GM12878 (cell line): ENCODE measurements around the gene WDR64. TPM values are rescaled to one million over a fixed set of nuclear protein-coding genes. Genes with fewer than 3 reads are reported as not detected.

ENCODE experiments used
- ATAC-seq: fragments of 200-7000 bp; cut with Tn5 transposase; 3 replicates; pipeline ENCODE4 v1.9.1; 2020; ENCODE audit warnings: mild to moderate bottlenecking, moderate library complexity
- BruUV-seq: library from RNA; stranded (reverse); fragments of 400-500 nt; replicated peaks from 2 replicates; lab custom pipeline; 2021; lab: Mats Ljungman, UMichigan
- CTCF ChIA-PET: fragments of 300-600 bp; sonication (Branson Sonifier 250); formaldehyde crosslinking; extraction: SDS; loops from one replicate; lab custom pipeline; 2021; ENCODE audit warnings: inconsistent platforms; lab: Yijun Ruan, JAX
- POLR2A ChIA-PET: fragments of 350-600 bp; formaldehyde crosslinking; extraction: SDS; loops from one replicate; lab custom pipeline; 2021; ENCODE audit warnings: inconsistent platforms; lab: Charles Lee
- RAD21 ChIA-PET: fragments of 300-600 bp; sonication (Branson Sonifier 250); formaldehyde crosslinking; loops from one replicate; lab custom pipeline; 2023; ENCODE audit warnings: antibody characterized with exemption; ENCODE audit not compliant: unreplicated experiment; lab: Charles Lee
- SMC1A ChIA-PET: fragments of 300-600 bp; sonication (Branson Sonifier 250); formaldehyde crosslinking; loops from one replicate; lab custom pipeline; 2023; ENCODE audit not compliant: unreplicated experiment, uncharacterized antibody; lab: Charles Lee
- DNase-seq: peaks from one replicate; pipeline ENCODE4 v3.0.0-alpha.2; 2011; ENCODE audit warnings: low read depth, low spot score
- FAIRE-seq: peaks from 3 replicates; lab custom pipeline; 2011; peaks lifted over from hg19 to GRCh38; lab: Jason Lieb, UNC
- H2AFZ ChIP-seq: 2 replicates; pipeline ENCODE4 v1.6.0; 2011; ENCODE audit warnings: low read depth, low read length, control low read depth; ENCODE audit not compliant: control insufficient read depth
- H3K27ac ChIP-seq: 2 replicates; pipeline ENCODE4 v1.5.1; 2011; ENCODE audit warnings: control low read depth; ENCODE audit not compliant: control insufficient read depth, insufficient read depth
- H3K27me3 ChIP-seq, 2 experiments: replicated peaks in 1 of 2; 2 replicates each; pipeline versions ENCODE4 v1.6.0 to v1.6.1; 2011; ENCODE audit warnings: low read length in 1 of 2; ENCODE audit not compliant: control insufficient read depth in 2 of 2, insufficient read depth in 2 of 2
- H3K36me3 ChIP-seq, 2 experiments: 2 replicates each; pipeline ENCODE4 v1.5.1; 2011; ENCODE audit warnings: low read length in 1 of 2; ENCODE audit not compliant: control insufficient read depth in 2 of 2, insufficient read depth in 2 of 2
- H3K4me1 ChIP-seq: 2 replicates; pipeline ENCODE4 v1.6.1; 2011; ENCODE audit warnings: mild to moderate bottlenecking, low read length, moderate library complexity, mixed read lengths; ENCODE audit not compliant: control insufficient read depth, insufficient read depth
- H3K4me2 ChIP-seq: 2 replicates; pipeline ENCODE4 v1.6.0; 2011; ENCODE audit warnings: control low read depth; ENCODE audit not compliant: control insufficient read depth, insufficient read depth
- H3K4me3 ChIP-seq: fragments of 200-600 bp; sonication (generic); 2 replicates; pipeline ENCODE4 v1.5.1; 2016
- H3K79me2 ChIP-seq: 2 replicates; pipeline ENCODE4 v1.6.0; 2011; ENCODE audit warnings: low read length; ENCODE audit not compliant: control insufficient read depth, insufficient read depth
- H3K9ac ChIP-seq: 2 replicates; pipeline ENCODE4 v1.8.0; 2011; ENCODE audit warnings: low read length, control low read depth, mixed read lengths; ENCODE audit not compliant: control insufficient read depth, insufficient read depth
- H3K9me3 ChIP-seq: replicated peaks from 3 replicates; pipeline ENCODE4 v1.5.1; 2011; ENCODE audit warnings: mild to moderate bottlenecking, low read length; ENCODE audit not compliant: control insufficient read depth, insufficient read depth
- H4K20me1 ChIP-seq: 2 replicates; pipeline ENCODE4 v1.6.0; 2011; ENCODE audit not compliant: control insufficient read depth, insufficient read depth
- ETV6 ChIP-seq, 2 experiments: fragments of 450-650 bp in 1 of 2; IDR thresholded peaks in 1 of 2; conservative IDR thresholded peaks in 1 of 2; 2 replicates each; pipeline ENCODE4 v1.6.1; 2014; ENCODE audit warnings: antibody characterized with exemption in 1 of 2, borderline replicate concordance in 1 of 2, low read depth in 1 of 2, mild to moderate bottlenecking in 1 of 2, moderate library complexity in 1 of 2
- MYB ChIP-seq: fragments of 150-350 bp; IDR thresholded peaks from 2 replicates; pipeline ENCODE4 v1.6.1; 2014; ENCODE audit warnings: mild to moderate bottlenecking, low read depth, low read length, borderline replicate concordance
- NFYA ChIP-seq: IDR thresholded peaks from 2 replicates; pipeline ENCODE4 v1.6.1; 2011; ENCODE audit warnings: low read depth, mild to moderate bottlenecking, low read length, improper control_type of control experiment, borderline replicate concordance
- NRF1 ChIP-seq: conservative IDR thresholded peaks from 2 replicates; pipeline ENCODE4 v1.6.1; 2011; ENCODE audit warnings: mild to moderate bottlenecking, low read depth, low read length, improper control_type of control experiment
- RB1 ChIP-seq: fragments of 450-650 bp; formaldehyde crosslinking; IDR thresholded peaks from 2 replicates; pipeline ENCODE4 v1.6.1; 2017; ENCODE audit warnings: mild to moderate bottlenecking, borderline replicate concordance
- SPI1 ChIP-seq: IDR thresholded peaks from 2 replicates; pipeline ENCODE4 v1.6.1; 2011; ENCODE audit warnings: low read depth, mild to moderate bottlenecking, low read length, moderate library complexity, borderline replicate concordance; ENCODE audit not compliant: insufficient read depth
- TARDBP ChIP-seq: IDR thresholded peaks from 2 replicates; pipeline ENCODE4 v1.6.1; 2016; ENCODE audit warnings: borderline replicate concordance
- WGBS: methylation state at CpG from one replicate; pipeline ENCODE4 v1.1.6; 2016; ENCODE audit warnings: low lambda C conversion rate; ENCODE audit not compliant: insufficient replicate concordance, insufficient coverage; ENCODE audit errors: missing lambda C conversion rate; 5-methylcytosine and 5-hydroxymethylcytosine counted together
- in situ Hi-C: fragments of 300-500 bp; cut with MboI; formaldehyde crosslinking; loops from 9 replicates; pipeline ENCODE4 v1.14.3; 2018; ENCODE audit warnings: mixed read lengths
- intact Hi-C: fragments of 100-400 bp; cut with micrococcal nuclease; formaldehyde crosslinking; loops from one replicate; pipeline ENCODE4 v1.14.2; 2022; ENCODE audit not compliant: unreplicated experiment
- polyA plus RNA-seq, 11 experiments: library from polyadenylated mRNA; depleted of rRNA in 4 of 11; unstranded in 6 of 11; stranded (reverse) in 5 of 11; fragments of >200 nt; fragmentation: Nextera tagmentation in 4 of 11; fragmentation: Illumina TruSeq in 1 of 11; extraction: Ambion mirVana in 4 of 11; extraction: Trizol in 1 of 11; gene quantifications; 1 replicate in 1 of 11; 2 replicates in 10 of 11; pipeline versions ENCODE4 v1.2.1 to v1.2.3, GENCODE V29; 2011 to 2016; ENCODE audit warnings: inconsistent platforms in 2 of 11, missing spikeins in 2 of 11, low read depth in 1 of 11
- total RNA-seq, 4 experiments: library from RNA; depleted of rRNA in 3 of 4; stranded (reverse); fragments of >200 nt in 3 of 4; fragmentation: Illumina TruSeq in 1 of 4; extraction: Trizol in 1 of 4; gene quantifications; 2 replicates each; pipeline versions ENCODE4 v1.2.1 to v1.2.3, GENCODE V29; 2013 to 2021
- TF ChIP-seq, protein P1 (sequence below): IDR thresholded peaks from 2 replicates; pipeline ENCODE4 v1.6.1; 2011; ENCODE audit warnings: borderline replicate concordance, low read depth, mild to moderate bottlenecking, moderate library complexity, mixed read lengths, low read length; ENCODE audit not compliant: insufficient read depth; ENCODE audit errors: extremely low read length

WDR64 gene
- total and polyA plus RNA-seq, 10 of the 15 experiments (the other 5 are each of a cell fraction or from before 2014, with no cell fraction given), result 0.01 TPM; not detected in 9

GRCh38 chr1:241715956-241716355 is 63.9 kb downstream of the WDR64 start:
- no peaks in the 10 kb centered on the region for H4K20me1 ChIP-seq
- ChIA-PET POLR2A (interaction anchor here (0.6 kb wide), 1 partner anchor 14 kb away, joined by 3 read pairs; no protein-coding TSS in a partner anchor), CTCF (no interaction called here), SMC1A (interaction anchor here (1.5 kb wide), 1 partner anchor 10 kb away, joined by 5 read pairs; no protein-coding TSS in a partner anchor), RAD21 (no interaction called here)
- in situ Hi-C loops (no loop called here), intact Hi-C loops (no loop called here)
- no peaks in the 10 kb centered on the region for H3K36me3 ChIP-seq
- no peak overlapping the region for H3K9ac ChIP-seq
- no peak overlapping the region for H3K27ac ChIP-seq
- no peaks in the 10 kb centered on the region for H3K4me1 ChIP-seq
- no peak for DNase-seq
- no peak for FAIRE-seq
- no peak for ATAC-seq
- H3K4me2 ChIP-seq, result no peak overlapping the region
- no peaks in the 10 kb centered on the region for H3K79me2 ChIP-seq
- no peak for TF ChIP-seq MYB
- WGBS, result 61% methylated on average over 4 of the region's 4 CpGs
- H3K27me3 ChIP-seq, result no peaks in the 10 kb centered on the region
- no peak overlapping the region for H2AFZ ChIP-seq
- BruUV-seq, result no TSS peak
- no peaks in the 10 kb centered on the region for H3K9me3 ChIP-seq
- no peak overlapping the region for H3K4me3 ChIP-seq

- FAIRE-seq (no peak), DNase-seq (no peak), ATAC-seq (no peak)
- RAD21 ChIA-PET, result no interaction called here
- intact Hi-C loops (no loop called here), in situ Hi-C loops (no loop called here)
- WGBS, result 18% methylated on average over 6 of the region's 6 CpGs
- Histone ChIP-seq H3K9me3 (no peaks in the 10 kb centered on the region), H4K20me1 (no peaks in the 10 kb centered on the region), H3K4me3 (no peak overlapping the region), H3K9ac (no peak overlapping the region), H3K4me2 (no peak overlapping the region), H2AFZ (no peak overlapping the region), H3K4me1 (no peaks in the 10 kb centered on the region), H3K27me3 (no peaks in the 10 kb centered on the region), H3K36me3 (no peaks in the 10 kb centered on the region), H3K79me2 (no peaks in the 10 kb centered on the region), H3K27ac (no peak overlapping the region)
- POLR2A ChIA-PET, result no interaction called here
- CTCF ChIA-PET, result no interaction called here
- TF ChIP-seq SPI1 (no peak), TARDBP (no peak), ETV6 (conservative IDR thresholded peaks at IDR 0.05 in 1 of 2, IDR thresholded peaks at IDR 0.05 in 1 of 2; ENCODE audit: borderline replicate concordance in 1 of 2, low read depth in 1 of 2) (no peak), NFYA (no peak), NRF1 (no peak), RB1 (no peak)
- TF ChIP-seq, protein P1, sequence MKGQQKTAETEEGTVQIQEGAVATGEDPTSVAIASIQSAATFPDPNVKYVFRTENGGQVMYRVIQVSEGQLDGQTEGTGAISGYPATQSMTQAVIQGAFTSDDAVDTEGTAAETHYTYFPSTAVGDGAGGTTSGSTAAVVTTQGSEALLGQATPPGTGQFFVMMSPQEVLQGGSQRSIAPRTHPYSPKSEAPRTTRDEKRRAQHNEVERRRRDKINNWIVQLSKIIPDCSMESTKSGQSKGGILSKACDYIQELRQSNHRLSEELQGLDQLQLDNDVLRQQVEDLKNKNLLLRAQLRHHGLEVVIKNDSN, result no peak
- SMC1A ChIA-PET, result interaction anchor here (1.0 to 1.5 kb wide), 2 partner anchors 11 kb away, joined by 3 to 5 read pairs; no protein-coding TSS in a partner anchor
- BruUV-seq, result no TSS peak
These were observed 65.0 kb downstream of the WDR64 start for GRCh38 chr1:241716915-241717656.
